Osteoblast (primary cell): ENCODE results near the gene VAV3. TPM values are rescaled to one million over a fixed set of nuclear protein-coding genes. Genes with fewer than 3 reads are reported as not detected.

ENCODE experiments used
- DNase-seq: peaks from one replicate; pipeline ENCODE4 v3.0.0; 2011; ENCODE audit warnings: low spot score, mixed read lengths; ENCODE audit not compliant: insufficient read length; ENCODE audit errors: missing footprints
- H2AFZ ChIP-seq: 2 replicates; pipeline ENCODE4 v1.6.0; 2011; ENCODE audit warnings: mild to moderate bottlenecking, low read length
- H3K27ac ChIP-seq: 2 replicates; pipeline ENCODE4 v1.5.1; 2011; ENCODE audit warnings: mild to moderate bottlenecking, low read depth, low read length, moderate library complexity
- H3K27me3 ChIP-seq: 2 replicates; pipeline ENCODE4 v1.6.0; 2012; ENCODE audit warnings: mild to moderate bottlenecking, control low read depth, inconsistent platforms, low read length, moderate library complexity; ENCODE audit not compliant: insufficient read depth
- H3K36me3 ChIP-seq: 2 replicates; pipeline ENCODE4 v1.5.1; 2011; ENCODE audit warnings: mild to moderate bottlenecking, low read length, control low read depth, moderate library complexity; ENCODE audit not compliant: insufficient read depth
- H3K4me1 ChIP-seq: 2 replicates; pipeline ENCODE4 v1.5.1; 2011; ENCODE audit warnings: mild to moderate bottlenecking, low read length, control low read depth, moderate library complexity; ENCODE audit not compliant: insufficient read depth
- H3K4me2 ChIP-seq: 2 replicates; pipeline ENCODE4 v1.6.0; 2011; ENCODE audit warnings: mild to moderate bottlenecking, low read length; ENCODE audit not compliant: insufficient read depth
- H3K4me3 ChIP-seq: fragments of 200-600 bp; sonication (generic); 3 replicates; pipeline ENCODE4 v1.5.1; 2012; ENCODE audit warnings: mild to moderate bottlenecking, low read length, inconsistent platforms; ENCODE audit not compliant: insufficient read depth
- H3K79me2 ChIP-seq: 2 replicates; pipeline ENCODE4 v1.6.0; 2012; ENCODE audit warnings: mild to moderate bottlenecking, low read length, control low read depth, inconsistent platforms; ENCODE audit not compliant: insufficient read depth
- H3K9me3 ChIP-seq: 2 replicates; pipeline ENCODE4 v1.5.1; 2011; ENCODE audit warnings: low read depth, low read length, control low read depth
- H4K20me1 ChIP-seq: 2 replicates; pipeline ENCODE4 v1.6.0; 2012; ENCODE audit warnings: mild to moderate bottlenecking, low read length, control low read depth; ENCODE audit not compliant: insufficient read depth
- total RNA-seq: library from RNA; depleted of rRNA; stranded (reverse); fragments of >200 nt; gene quantifications from 2 replicates; pipeline ENCODE4 v1.2.3, GENCODE V29; 2012
- TF ChIP-seq, protein P1 (sequence below): IDR thresholded peaks from 2 replicates; pipeline ENCODE4 v1.5.1; 2011; ENCODE audit warnings: mild to moderate bottlenecking, low read depth, low read length, moderate library complexity; ENCODE audit errors: extremely low read depth

Gene VAV3
- total RNA-seq, 1 donor = 0.72 TPM

DNA sequence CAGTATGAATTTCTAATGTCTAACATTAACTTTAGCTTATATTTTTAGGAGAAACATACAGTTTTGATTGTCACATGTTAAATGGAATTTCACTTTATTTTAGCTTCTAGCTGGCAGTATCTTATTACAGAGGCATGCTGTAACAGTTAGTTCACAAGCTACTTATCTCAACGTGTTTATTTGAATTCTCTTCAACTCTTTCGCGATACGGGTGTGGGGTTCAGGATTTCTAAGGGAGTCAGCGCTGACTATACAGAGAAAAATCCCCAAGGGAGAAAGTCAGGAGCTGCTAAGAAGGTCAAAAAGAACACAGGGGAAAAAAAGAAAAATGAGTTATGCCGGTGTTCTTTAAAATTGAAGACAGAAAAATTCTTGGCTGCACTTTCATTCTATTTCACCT, 296.2 kb downstream of the VAV3 start:
- Histone ChIP-seq H3K79me2 (no peaks in the 10 kb centered on the region), H3K9me3 (no peaks in the 10 kb centered on the region), H3K27ac (no peak overlapping the region), H3K4me1 (no peaks in the 10 kb centered on the region), H3K4me3 (no peak overlapping the region), H2AFZ (no peak overlapping the region), H3K27me3 (no peaks in the 10 kb centered on the region), H3K4me2 (no peak overlapping the region), H4K20me1 (no peaks in the 10 kb centered on the region), H3K36me3 (no peaks in the 10 kb centered on the region)
- TF ChIP-seq, protein P1, sequence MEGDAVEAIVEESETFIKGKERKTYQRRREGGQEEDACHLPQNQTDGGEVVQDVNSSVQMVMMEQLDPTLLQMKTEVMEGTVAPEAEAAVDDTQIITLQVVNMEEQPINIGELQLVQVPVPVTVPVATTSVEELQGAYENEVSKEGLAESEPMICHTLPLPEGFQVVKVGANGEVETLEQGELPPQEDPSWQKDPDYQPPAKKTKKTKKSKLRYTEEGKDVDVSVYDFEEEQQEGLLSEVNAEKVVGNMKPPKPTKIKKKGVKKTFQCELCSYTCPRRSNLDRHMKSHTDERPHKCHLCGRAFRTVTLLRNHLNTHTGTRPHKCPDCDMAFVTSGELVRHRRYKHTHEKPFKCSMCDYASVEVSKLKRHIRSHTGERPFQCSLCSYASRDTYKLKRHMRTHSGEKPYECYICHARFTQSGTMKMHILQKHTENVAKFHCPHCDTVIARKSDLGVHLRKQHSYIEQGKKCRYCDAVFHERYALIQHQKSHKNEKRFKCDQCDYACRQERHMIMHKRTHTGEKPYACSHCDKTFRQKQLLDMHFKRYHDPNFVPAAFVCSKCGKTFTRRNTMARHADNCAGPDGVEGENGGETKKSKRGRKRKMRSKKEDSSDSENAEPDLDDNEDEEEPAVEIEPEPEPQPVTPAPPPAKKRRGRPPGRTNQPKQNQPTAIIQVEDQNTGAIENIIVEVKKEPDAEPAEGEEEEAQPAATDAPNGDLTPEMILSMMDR = no peak
- DNase-seq = no peak

DNA sequence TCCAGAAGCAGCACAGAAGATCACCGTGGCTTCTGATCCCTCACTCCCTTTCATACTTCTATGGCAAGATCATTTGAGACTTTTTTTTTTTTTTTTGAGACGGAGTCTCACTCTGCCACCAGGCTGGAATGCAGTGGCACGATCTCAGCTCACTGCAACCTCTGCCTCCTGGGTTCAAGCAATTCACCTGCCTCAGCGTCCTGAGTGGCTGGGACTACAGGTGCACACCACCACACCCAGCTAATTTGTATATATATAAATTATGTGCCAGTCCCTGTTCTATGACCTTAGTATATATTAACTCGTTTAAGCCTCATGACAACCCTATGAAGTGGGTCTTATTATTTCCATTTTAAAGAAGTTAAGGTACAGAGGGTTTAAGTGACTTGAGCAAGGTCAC, 298.5 kb downstream of the VAV3 start:
- no peaks in the 10 kb centered on the region for H3K27me3 ChIP-seq
- no peak overlapping the region for H3K4me2 ChIP-seq
- no peaks in the 10 kb centered on the region for H3K4me1 ChIP-seq
- H3K36me3 ChIP-seq = no peaks in the 10 kb centered on the region
- TF ChIP-seq, protein P1 = no peak
- H2AFZ ChIP-seq = no peak overlapping the region
- DNase-seq = no peak
- H3K9me3 ChIP-seq = no peaks in the 10 kb centered on the region
- no peaks in the 10 kb centered on the region for H3K79me2 ChIP-seq
- H3K27ac ChIP-seq = no peak overlapping the region
- no peak overlapping the region for H3K4me3 ChIP-seq
- H4K20me1 ChIP-seq = no peaks in the 10 kb centered on the region

DNA sequence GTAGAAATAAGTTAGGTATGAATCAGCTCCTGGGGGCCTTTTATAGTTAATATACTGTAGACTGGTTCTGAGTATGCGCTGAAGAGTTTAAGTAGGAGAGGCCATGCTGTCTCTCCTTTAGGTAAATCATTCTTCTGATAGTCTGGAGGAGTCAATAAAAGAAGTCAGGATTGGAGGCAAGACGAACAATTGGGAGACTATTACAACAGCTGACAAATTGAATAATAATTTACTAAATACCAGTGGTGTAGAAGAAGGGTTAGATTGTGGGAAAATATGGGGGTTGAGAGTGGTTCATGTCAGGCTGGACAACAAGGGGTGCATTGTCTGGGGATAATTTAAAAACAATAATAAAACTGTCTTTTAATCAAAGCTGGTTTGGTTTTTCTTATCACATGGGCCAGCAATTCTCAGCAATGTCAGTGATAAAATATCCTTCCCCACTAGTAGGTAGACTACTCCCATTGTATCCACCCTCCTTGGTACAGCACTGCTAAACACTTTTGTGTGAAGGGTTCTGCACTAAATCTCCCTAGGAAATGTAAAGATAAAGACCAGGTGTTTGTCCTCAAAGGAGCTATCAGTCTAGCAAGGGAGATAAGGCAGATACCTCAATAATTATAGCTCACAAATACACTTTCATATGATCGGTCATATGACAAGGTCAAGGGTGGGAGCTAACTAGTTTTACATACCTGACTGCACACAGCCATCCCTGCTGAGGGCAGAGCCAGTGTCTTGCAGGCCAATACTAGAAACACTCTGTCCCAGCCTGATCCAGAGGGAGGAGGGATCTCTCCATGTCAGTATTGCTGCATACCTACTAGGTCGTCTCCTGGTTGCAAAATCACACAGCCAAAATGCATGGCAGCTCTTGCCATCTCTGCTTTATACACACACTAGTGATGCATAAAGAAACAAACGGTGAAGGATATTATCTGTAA, 299.7 kb downstream of the VAV3 start:
- Histone ChIP-seq H4K20me1 (no peaks in the 10 kb centered on the region), H3K79me2 (no peaks in the 10 kb centered on the region), H3K4me3 (no peak overlapping the region), H3K27ac (no peak overlapping the region), H3K9me3 (no peaks in the 10 kb centered on the region), H3K36me3 (no peaks in the 10 kb centered on the region), H3K4me2 (no peak overlapping the region), H3K27me3 (no peaks in the 10 kb centered on the region), H3K4me1 (no peaks in the 10 kb centered on the region), H2AFZ (no peak overlapping the region)
- TF ChIP-seq, protein P1 = no peak
- DNase-seq = no peak

DNA sequence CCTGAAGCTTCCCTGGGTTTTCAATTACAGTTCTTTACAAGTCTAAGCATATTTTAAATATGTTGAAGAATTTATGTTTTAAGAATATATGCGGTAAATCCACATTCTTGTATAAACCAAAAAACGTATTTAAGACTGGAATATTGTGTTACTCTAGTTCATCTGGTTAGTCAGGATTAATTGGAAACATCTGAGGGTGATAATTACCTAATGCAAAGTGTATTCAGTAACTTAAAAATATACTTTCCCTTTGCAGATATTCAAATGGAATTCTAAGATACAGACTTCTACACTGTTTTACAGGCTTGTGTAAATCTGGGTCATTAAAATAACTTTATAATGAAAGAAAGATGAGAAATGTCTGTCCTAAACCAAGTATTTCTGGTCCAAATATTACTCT, 302.0 kb downstream of the VAV3 start:
- Histone ChIP-seq H3K4me3 (no peak overlapping the region), H2AFZ (no peak overlapping the region), H3K27ac (no peak overlapping the region), H3K4me1 (no peaks in the 10 kb centered on the region), H4K20me1 (no peaks in the 10 kb centered on the region), H3K36me3 (no peaks in the 10 kb centered on the region), H3K27me3 (no peaks in the 10 kb centered on the region), H3K9me3 (no peaks in the 10 kb centered on the region), H3K4me2 (no peak overlapping the region), H3K79me2 (no peaks in the 10 kb centered on the region)
- no peak for DNase-seq
- TF ChIP-seq, protein P1 = no peak
